GM19023 (cell line): ENCODE results near the gene NDUFAF2.
"Not testable (repeated sequence)": the region's sequence is repeated elsewhere in the genome, so short reads cannot be mapped to it uniquely, and the experiment has no call there.

Experiments
- ATAC-seq: cut with Tn5 transposase; IDR thresholded peaks from one replicate; pipeline ENCODE4 v1.9.1; 2021; ENCODE audit warnings: mild to moderate bottlenecking, moderate library complexity; ENCODE audit not compliant: unreplicated experiment

NDUFAF2 gene

DNA sequence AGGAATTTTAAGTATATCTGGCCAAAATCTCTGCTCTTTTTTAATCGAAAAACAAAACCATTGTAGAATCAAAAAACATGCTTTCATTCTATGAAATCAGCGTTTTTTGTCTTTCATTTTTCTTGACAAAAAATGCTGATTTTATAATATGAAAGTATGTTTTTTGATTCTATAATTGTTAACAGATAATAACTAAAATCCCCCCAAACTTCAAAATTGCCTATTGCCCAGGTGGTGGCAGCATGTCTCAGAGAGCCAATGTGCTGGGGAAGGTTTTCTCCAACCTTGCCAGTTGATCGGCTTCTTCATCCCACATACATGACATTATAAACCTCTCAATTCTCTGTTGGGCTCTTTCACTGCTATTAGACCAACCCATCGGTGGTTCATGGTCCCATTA, 222.4 kb downstream of the NDUFAF2 start:
- ATAC-seq = no peak

DNA sequence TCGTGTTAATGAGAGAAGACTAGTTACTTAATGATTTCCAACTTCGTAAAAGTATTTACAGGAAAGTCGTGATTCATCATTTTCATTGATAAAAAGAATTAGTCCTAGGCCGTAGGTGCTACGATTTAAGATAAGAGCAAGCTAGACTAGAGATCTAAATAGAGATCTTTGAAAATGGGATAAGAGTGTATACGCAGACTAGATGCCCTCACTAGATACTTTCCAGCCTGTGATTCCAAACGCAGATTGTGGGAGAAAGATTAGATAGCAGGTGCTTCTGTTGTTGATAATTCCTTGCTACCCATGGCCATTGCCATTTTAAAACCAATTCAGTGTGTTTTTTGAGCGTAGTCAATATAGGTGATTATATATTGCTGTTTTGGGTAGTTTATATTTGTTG, 223.9 kb downstream of the NDUFAF2 start:
- no peak for ATAC-seq

DNA sequence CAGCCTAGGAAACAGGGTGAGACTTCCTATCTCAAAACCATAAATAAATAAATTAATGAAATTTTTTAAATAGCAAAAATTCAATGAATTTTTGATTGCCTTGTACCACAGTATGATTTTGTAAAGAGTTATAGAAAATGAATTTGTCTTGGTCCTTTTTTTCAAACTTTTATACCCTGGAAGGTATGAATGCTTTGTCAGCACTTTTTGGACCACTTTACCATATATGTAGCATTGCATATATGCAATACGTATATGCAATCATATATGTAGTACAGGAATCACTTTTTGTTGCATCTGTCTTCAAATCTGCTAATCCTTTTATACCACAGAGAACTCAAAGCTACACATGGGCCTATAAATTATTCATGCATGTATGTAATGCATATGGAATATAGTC, 226.5 kb downstream of the NDUFAF2 start:
- no peak for ATAC-seq

DNA sequence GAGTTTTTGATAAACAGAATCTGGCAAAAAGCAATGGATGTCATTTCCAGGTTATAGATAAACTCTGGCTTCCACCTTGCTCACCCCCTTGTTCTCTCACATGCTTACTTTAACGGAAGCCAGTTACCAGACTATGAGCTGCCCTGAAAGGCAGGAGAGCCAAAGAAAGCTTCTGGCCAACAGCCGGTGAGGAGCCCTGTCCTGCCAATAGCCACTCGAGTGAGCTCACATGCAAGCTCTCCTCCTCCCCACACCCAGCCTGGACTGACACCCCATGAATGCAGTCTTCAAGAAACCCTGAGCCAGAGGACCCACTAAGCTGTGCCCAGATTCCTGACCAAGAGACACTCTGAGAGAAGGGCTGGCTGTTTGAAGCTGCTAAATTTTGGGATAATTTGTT, 231.6 kb downstream of the NDUFAF2 start:
- no peak for ATAC-seq

DNA sequence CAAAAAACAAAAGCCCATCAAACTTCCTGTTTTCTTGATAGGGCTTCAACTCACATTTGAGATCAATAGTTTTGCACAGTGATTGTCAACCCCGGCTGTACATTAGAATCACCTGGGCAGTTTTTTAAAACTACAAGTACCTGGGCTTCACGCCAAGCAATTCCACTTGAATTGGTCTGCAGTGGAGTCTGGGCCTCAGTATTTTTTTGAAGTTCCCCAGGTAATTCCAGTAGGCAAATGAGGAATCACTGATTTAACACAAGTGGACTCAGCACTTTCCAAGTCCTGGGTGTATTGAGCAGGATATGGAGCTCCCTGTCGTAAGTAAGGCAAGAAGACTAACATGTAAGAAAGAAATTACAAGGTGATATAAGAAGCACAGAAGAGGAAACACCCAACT, 232.1 kb downstream of the NDUFAF2 start:
- no peak for ATAC-seq

DNA sequence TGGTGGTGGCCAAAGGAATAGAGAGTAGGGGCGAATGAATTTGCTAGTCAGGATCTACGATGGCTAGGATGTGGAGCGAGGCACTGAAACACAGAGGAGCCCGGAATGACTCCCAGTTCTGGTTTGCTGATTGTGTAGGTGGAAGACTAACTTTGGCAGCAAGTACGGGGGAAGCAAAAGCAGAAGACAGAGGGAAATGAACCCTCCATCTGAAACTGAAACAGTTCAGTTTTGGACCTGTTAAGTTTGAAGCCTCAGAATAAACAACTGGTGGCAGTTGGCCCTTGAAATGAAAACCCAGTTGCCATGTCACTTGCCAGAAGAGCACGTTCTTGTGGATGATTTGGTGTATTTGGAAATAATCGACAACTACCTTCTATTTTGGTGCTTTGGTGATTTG, 232.7 kb downstream of the NDUFAF2 start:
- ATAC-seq = peak; percentile 86

DNA sequence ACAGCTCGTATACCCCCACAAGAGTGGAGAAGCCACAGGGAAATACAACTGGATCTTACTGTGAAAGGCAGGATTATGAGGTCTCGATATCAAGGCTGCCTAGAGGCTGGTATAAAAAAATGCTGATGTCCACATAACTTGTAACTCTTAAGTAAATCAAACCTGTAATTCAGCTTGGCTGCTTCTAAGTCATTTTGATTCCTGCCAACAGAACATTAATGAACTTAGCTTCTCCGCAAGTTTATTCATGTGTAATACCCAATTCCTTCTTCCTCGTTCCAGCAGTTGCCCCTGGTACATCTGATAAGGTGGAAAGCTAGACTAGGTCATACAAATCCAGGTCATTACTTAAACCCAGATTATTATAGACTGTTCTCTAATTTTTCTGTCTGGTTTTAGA, 233.7 kb downstream of the NDUFAF2 start:
- no peak for ATAC-seq

DNA sequence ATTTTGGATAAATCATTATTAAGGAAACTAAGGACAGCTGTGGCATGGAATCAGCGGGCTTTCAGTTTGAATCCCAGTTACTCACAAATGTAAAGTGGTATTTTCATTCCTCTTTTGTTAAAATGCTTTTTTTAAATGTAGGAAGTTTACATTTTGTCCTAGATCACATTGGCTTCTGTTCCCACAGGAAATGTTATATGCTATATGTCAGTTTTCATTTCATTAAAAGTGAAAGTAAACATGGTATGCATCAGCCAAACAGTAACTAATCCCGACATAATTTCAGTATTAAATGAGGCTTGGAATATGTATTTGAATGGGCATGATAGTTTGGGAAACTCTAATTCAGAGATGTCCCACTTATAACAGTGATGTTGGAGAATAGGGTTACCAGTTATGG, 235.9 kb downstream of the NDUFAF2 start:
- ATAC-seq = no peak

DNA sequence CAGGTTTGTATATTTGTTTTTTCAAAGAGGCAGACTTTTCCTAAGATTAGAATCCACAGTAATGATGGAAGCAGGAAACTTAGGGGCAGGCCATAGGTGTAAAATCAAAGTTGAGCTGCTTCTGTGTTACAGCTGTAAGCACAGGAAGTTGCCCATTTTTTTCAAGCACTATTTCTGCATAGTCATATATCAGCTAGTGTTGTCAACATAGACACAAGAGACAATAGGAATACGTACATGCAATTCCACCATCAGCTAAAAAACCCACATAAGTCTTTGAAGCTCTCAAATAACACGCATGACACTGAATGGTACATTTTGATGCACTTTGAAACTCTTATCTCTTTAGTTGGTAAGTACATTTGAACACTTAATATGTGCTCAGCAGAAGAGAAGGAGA, 237.4 kb downstream of the NDUFAF2 start:
- ATAC-seq = no peak

DNA sequence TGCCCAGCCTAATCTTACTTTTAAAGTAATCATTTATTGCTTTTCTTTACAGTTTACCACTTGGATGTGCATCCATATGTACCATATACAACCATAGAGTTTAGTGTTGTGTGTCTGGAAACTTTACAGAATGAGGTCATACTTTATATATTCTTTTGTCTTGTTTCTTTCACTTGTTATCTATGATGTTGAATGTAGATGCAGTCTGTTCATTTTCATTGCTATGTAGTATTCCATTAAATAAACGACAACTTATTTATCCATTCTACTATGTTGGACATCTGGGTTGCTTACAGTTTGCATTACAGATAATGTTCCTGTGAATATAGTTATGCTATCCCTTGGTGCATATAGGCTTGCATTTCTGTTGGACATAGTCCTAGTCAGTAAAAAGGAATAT, 238.5 kb downstream of the NDUFAF2 start:
- no peak for ATAC-seq

DNA sequence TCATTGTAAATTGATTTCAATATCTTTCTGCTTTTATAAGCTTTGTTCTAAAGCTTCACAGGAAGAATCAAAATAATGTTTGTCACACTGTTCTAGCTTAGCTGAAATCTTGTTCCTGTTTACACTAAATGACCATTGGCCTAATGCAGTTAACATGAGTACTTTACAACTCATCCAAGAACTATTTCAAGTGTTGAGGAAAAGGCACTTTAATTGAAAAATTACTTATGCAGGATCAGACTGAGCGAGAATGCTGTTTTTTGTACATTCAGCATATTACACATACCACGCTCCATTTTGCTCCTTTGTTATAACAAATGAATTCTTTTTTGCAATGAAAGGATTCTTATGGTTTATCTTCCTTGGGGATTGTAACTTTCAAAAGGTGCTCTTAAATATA, 239.7 kb downstream of the NDUFAF2 start:
- ATAC-seq = no peak

DNA sequence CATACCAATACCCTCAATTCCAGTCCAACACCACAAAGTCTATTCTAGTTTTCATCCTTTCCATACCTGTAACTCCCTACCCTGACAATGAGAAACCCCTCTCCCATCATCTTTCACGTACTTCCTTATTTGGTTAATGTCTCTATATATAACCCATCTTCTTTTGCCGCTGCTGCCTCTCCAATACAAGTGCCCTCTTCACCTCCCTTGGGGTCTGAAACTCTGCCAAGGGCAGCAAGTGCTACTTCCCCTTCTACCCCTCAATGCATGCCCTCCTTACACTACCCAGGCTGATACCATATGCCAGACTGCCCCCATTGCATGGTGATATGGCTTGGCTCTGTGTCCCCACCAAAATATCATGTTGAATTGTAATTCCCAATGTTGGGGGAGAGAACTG, 241.6 kb downstream of the NDUFAF2 start:
- no peak for ATAC-seq

DNA sequence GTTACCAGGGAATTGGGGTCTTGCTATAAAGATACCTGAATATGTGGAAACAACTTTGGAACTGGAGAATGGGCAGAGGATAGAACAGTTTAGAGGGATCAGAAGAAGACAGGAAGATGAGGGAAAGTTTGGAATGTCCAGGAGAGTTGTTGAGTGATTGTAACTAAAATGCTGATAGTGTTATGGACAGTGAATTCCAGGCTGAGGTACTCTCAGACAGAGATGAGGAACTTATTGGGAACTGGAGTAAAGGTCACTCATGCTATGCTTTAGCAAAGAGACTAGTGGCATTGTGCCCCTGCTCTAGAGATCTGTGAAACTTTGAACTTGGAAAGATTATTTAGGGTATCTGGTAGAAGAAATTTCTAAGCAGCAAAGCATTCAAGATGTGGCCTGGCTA, 242.3 kb downstream of the NDUFAF2 start:
- not testable (repeated sequence) for ATAC-seq

DNA sequence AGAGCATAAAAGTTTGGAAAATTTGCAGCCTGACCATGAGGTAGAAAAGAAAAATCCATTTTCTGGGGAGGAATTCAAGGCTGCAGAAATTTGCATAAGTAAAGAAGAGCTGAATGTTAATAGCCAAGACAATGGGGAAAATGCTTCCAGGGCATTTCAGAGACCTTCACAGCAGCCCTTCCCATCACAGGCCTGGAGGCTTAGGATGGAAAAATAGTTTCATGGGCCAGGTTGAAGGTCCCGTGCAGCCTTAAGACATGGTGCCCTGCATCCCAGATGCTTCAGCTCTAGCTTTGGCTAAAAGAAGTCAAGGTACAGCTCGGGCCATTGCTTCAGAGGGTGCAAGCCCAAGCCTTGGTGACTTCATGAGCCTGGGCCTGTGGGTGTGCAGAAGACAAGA, 242.8 kb downstream of the NDUFAF2 start:
- not testable (repeated sequence) for ATAC-seq

DNA sequence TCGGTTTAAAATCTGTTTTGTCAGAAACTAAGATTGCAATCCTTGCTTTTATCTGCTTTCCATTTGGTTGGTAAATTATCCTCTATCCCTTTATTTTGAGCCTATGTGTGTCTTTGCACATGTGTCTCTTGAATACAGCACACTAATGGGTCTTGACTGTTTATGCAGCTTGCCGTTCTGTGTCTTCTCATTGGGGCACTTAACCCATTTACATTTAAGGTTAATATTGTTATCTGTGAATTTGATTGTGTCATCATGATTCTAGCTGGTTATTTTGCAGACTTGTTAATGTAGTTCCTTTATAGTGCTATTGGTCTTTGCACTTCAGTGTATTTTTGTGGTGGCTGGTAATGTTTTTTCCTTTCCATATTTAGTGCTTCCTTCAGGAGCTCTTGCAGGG, 253.6 kb downstream of the NDUFAF2 start:
- ATAC-seq = no peak

DNA sequence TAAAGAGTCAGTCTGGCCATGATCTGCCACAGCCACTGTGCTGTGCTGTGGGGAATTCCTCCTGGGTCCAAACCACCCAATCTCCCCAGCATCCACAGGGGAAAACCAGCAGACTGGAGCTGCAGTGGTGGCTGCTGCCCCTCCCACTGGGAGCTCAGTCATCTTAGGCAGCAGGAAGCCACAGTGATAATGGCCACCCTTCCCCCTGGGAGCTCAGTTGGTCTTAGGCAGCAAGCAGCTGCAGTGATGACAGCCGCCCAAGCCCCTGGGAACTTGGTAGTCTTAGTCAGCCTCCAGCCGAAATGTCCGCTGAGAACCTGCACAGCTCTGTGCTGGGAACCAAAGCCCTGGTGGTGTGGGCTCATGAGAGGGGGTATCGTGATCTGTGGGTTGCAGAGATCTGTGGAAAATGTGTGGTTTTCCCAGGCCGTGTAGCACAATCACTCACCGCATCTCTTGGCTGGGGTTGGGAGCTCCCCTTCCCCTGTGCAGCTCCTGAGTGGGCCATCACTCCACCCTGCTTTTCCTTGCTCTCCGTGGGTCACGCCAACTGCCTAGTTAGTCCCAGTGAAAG, 255.7 kb downstream of the NDUFAF2 start:
- peak; percentile 75 for ATAC-seq

DNA sequence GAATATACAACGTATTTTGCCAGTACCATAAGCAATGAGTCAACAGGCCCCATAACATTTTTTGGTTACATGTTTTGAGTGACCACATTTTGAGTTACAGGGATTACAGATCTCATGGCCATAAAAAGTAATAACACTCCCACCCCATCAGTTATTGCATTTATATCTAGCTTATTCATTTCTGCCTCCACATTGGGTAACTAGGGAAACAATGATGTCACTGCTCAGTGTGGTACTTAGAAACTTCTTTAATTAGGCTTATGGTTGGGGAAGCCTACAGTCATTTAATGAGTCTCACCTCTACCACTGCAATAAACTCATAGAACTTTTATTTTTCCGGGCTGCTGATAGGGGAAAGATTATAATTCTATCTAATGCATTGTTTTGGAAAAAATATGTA, 257.2 kb downstream of the NDUFAF2 start:
- ATAC-seq = no peak
